ENCODE results near the gene UBA3.

The UBA3 gene

DNA sequence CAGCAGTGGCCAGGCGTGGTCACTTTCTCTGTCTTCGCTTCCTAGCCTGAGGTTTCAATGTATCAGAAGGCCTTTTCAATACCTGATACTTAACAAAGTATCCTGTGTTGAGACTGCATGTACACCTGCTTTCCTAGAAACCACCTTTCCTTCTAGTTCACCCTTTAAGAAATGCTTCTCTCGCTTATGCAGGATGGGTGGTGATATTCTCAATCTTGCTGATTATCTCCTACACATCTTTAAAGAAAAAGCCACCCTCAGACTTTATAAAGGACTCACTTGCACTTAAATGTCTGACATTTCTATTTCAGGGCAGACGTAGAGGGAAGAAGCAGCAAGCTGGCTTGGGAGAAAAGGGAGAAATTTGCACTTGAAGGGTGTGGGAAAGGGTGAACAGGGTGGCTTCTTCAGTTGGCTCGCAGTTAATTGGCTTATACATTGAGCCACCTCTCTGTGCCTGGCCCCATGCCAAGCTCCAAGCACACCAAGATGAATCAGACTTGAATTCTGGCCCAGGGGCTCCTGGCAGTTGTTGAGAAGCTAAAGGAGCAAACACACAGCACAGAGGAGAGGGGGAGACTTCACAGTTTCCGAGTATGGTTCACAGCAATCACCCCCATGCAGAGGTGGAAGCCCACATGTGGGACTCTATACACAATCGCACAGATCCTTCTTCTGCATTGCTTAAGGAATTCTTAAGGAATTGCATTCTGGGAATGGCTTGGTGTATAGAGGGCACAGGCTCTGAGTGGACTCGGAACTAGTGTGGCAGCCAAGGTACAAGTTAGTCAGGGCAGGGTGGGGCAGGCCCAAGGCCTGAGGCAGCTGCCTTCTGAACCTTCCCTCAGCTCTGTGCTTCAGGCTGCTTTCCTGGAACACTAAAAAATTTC is 5.9 kb upstream of the UBA3 start:
- H3K27ac ChIP-seq (ENCODE audit: poor library complexity, severe bottlenecking), result peak overlapping the region; percentile 94
- ATAC-seq (ENCODE audit: low read depth), result peak; percentile 68

DNA sequence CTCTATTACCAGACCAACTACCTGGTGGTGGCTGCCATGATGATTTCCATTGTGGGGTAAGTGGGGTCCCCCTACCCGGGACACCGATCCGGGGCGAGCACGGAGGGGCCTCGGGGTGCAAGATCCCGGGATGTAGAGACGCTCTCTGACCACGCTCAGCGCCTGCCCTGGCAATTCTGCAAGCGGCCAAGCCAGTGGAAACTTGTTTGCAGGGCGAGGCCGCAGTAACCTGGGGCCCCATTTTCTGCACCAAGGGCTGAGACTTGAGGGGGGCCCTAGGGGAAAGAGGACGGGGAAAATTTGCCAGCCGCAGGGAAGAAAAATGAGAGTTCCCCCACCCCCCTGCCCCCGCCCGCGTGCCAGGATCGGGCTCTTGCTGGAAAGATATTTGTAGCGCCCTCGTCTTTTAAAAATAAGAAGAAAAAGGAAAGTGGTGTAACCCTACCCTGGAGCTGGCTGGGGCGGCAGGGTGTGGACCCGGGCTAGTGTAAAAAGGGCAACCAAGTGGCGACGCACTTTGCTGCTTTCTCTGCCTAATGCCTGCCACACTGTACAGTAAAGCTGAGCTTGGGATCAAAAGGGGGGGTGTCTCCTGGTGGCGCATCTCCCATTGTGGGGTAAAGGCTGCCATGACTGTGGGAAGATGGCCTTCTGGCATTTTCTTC is 5.1 kb upstream of the UBA3 start:
- ATAC-seq (ENCODE audit: low read depth) (no peak), DNase-seq (ENCODE audit: low spot score) (no peak)
- no peak for TF ChIP-seq CTCF (IDR thresholded peaks at IDR 0.05; ENCODE audit: poor library complexity, severe bottlenecking)
- H3K4me3 ChIP-seq (ENCODE audit: severe bottlenecking), result peak overlapping the region; percentile 67
- H3K9me3 ChIP-seq (ENCODE audit: severe bottlenecking), result no peaks in the 10 kb centered on the region
- peaks cover 71% of the 10 kb centered on the region for H3K4me1 ChIP-seq (ENCODE audit: insufficient read depth, poor library complexity, severe bottlenecking)
- peak overlapping the region; percentile 94 for H3K27ac ChIP-seq (ENCODE audit: poor library complexity, severe bottlenecking)
- H3K36me3 ChIP-seq (ENCODE audit: low read depth), result peaks cover 22% of the 10 kb centered on the region
- H3K27me3 ChIP-seq (ENCODE audit: insufficient read depth, poor library complexity, severe bottlenecking), result no peaks in the 10 kb centered on the region

More for the DNA sequence above, 5.9 kb upstream of the UBA3 start:
- Histone ChIP-seq H3K9me3 (ENCODE audit: severe bottlenecking) (no peaks in the 10 kb centered on the region), H3K4me3 (ENCODE audit: severe bottlenecking) (peak overlapping the region; percentile 67), H3K4me1 (ENCODE audit: insufficient read depth, poor library complexity, severe bottlenecking) (peaks cover 73% of the 10 kb centered on the region), H3K27me3 (ENCODE audit: insufficient read depth, poor library complexity, severe bottlenecking) (no peaks in the 10 kb centered on the region), H3K36me3 (ENCODE audit: low read depth) (peaks cover 30% of the 10 kb centered on the region)
- DNase-seq (ENCODE audit: low spot score), result peak; percentile 97
- no peak for TF ChIP-seq CTCF (IDR thresholded peaks at IDR 0.05; ENCODE audit: poor library complexity, severe bottlenecking)

GRCh38 chr3:69084326-69085167 is 4.4 kb upstream of the UBA3 start, which contains the start of gene ARL6IP5:
Gene ARL6IP5, plus strand, starts transcription at chr3:69084937. Its CDS starts 111 bp downstream, at chr3:69085048.
- DNase-seq (ENCODE audit: low spot score) (peak; percentile 90), ATAC-seq (ENCODE audit: low read depth) (peak; percentile 42)
- no peak for TF ChIP-seq CTCF (IDR thresholded peaks at IDR 0.05; ENCODE audit: poor library complexity, severe bottlenecking)
- Histone ChIP-seq H3K27ac (ENCODE audit: poor library complexity, severe bottlenecking) (peak within 1 kb of the TSS; percentile 94), H3K4me1 (ENCODE audit: insufficient read depth, poor library complexity, severe bottlenecking) (peaks cover 65% of the 10 kb centered on the region), H3K27me3 (ENCODE audit: insufficient read depth, poor library complexity, severe bottlenecking) (no peaks in the 10 kb centered on the region), H3K4me3 (ENCODE audit: severe bottlenecking) (peak within 1 kb of the TSS; percentile 67), H3K36me3 (ENCODE audit: low read depth) (peaks cover 22% of the 10 kb centered on the region), H3K9me3 (ENCODE audit: severe bottlenecking) (no peaks in the 10 kb centered on the region)

- peak overlapping the region; percentile 94 for H3K27ac ChIP-seq (ENCODE audit: poor library complexity, severe bottlenecking)
- DNase-seq (ENCODE audit: low spot score), result no peak
- no peak overlapping the region for H3K4me3 ChIP-seq (ENCODE audit: severe bottlenecking)
- TF ChIP-seq CTCF (IDR thresholded peaks at IDR 0.05; ENCODE audit: poor library complexity, severe bottlenecking), result no peak
- no peaks in the 10 kb centered on the region for H3K27me3 ChIP-seq (ENCODE audit: insufficient read depth, poor library complexity, severe bottlenecking)
- H3K36me3 ChIP-seq (ENCODE audit: low read depth), result peaks cover 17% of the 10 kb centered on the region
- peaks cover 58% of the 10 kb centered on the region for H3K4me1 ChIP-seq (ENCODE audit: insufficient read depth, poor library complexity, severe bottlenecking)
- H3K9me3 ChIP-seq (ENCODE audit: severe bottlenecking), result no peaks in the 10 kb centered on the region
- ATAC-seq (ENCODE audit: low read depth), result peak; percentile 28
Observed at GRCh38 chr3:69082805-69083204, 2.6 kb upstream of the UBA3 start.
